Measurements from ENCODE around the gene ASB2. TPM values are rescaled to one million over a fixed set of nuclear protein-coding genes. Genes with fewer than 3 reads are reported as not detected.
A peak's percentile ranks its signal among the peaks of the same experiment; 100 is the strongest.

The ASB2 gene
- total RNA-seq (2021; ENCODE audit: unreplicated experiment) = not detected
- 0.02 and 0.08 TPM in 2 replicates for polyA plus RNA-seq (2012)
- percentile 2 among the genes with signal in this experiment for Bru-seq, nascent RNA
- BruChase-seq, experiment 1, labeled RNA remaining after a 6-hour chase = not detected
- not detected for BruChase-seq, experiment 2, labeled RNA remaining after a 2-hour chase
- long read RNA-seq = 0 reads

- Histone ChIP-seq H3K4me3 (replicated peaks in 1 of 2; ENCODE audit: low read depth in 1 of 2, low read length in 2 of 2) (no peak within 1 kb of the TSS), H3K9ac (ENCODE audit: low read length) (no peak within 1 kb of the TSS), H3K4me2 (ENCODE audit: low read length) (no peak within 1 kb of the TSS), H3K9me2 (ENCODE audit: insufficient read depth) (no peaks in the 10 kb centered on the region), H3K36me3 (ENCODE audit: control insufficient read depth in 1 of 2, insufficient read depth in 2 of 2, low read length in 2 of 2) (no peaks in the 10 kb centered on the region), H3K27ac (ENCODE audit: low read depth, low read length) (no peak within 1 kb of the TSS), H2AFZ (ENCODE audit: low read depth, low read length, poor library complexity, severe bottlenecking) (no peak within 1 kb of the TSS), H4K20me1 (ENCODE audit: insufficient read depth) (no peaks in the 10 kb centered on the region), H3K9me3 (ENCODE audit: control insufficient read depth in 1 of 2, insufficient read depth in 1 of 2, low read depth in 1 of 2, low read length in 2 of 2) (no peaks in the 10 kb centered on the region), H3K27me3 (ENCODE audit: insufficient read depth, low read length) (no peaks in the 10 kb centered on the region), H3K79me2 (ENCODE audit: insufficient read depth, low read length) (no peaks in the 10 kb centered on the region), H3K4me1 (ENCODE audit: control insufficient read depth in 1 of 2, insufficient read depth in 2 of 2, low read length in 2 of 2) (no peaks in the 10 kb centered on the region)
- POLR2A ChIA-PET = no interaction called here
- RAD21 ChIA-PET (ENCODE audit: low non-redundant PET in 1 of 2, low total read pairs in 2 of 2, uncharacterized antibody in 2 of 2, unreplicated experiment in 2 of 2) = no interaction called here
- CTCF ChIA-PET = no interaction called here
- DNase-seq (ENCODE audit: low read depth, low spot score) (no peak), ATAC-seq (no peak)
- intact Hi-C loops (cut with micrococcal nuclease) = no loop called here
- TF ChIP-seq CEBPB (IDR thresholded peaks at IDR 0.05; ENCODE audit: low read depth) (no peak), ELF1 (IDR thresholded peaks at IDR 0.05; ENCODE audit: borderline replicate concordance, low read depth) (no peak), EZH2 (IDR thresholded peaks at IDR 0.05) (no peak), SP1 (IDR thresholded peaks at IDR 0.05; ENCODE audit: low read depth) (no peak), CBX3 (IDR thresholded peaks at IDR 0.05; ENCODE audit: low read depth) (no peak), SIN3A (IDR thresholded peaks at IDR 0.05; ENCODE audit: low read depth) (no peak), YY1 (IDR thresholded peaks at IDR 0.05; ENCODE audit: extremely low read depth, insufficient replicate concordance, low read depth, low read length) (no peak), FOSL1 (IDR thresholded peaks at IDR 0.05; ENCODE audit: low read depth) (no peak), ZBTB33 (IDR thresholded peaks at IDR 0.05; ENCODE audit: extremely low read depth, insufficient replicate concordance, low read length) (no peak), MAX (IDR thresholded peaks at IDR 0.05) (no peak), TCF7L2 (IDR thresholded peaks at IDR 0.05; ENCODE audit: borderline replicate concordance, extremely low read depth, insufficient read depth, insufficient read length) (no peak), EZH2phosphoT487 (IDR thresholded peaks at IDR 0.05; ENCODE audit: borderline replicate concordance) (no peak), EGR1 (IDR thresholded peaks at IDR 0.05; ENCODE audit: low read depth) (no peak), CTCF (IDR thresholded peaks at IDR 0.05 in 2 of 3, conservative IDR thresholded peaks at IDR 0.05 in 1 of 3; ENCODE audit: borderline replicate concordance in 1 of 3, insufficient read depth in 1 of 3, low read depth in 2 of 3, low read length in 2 of 3) (no peak), RAD21 (IDR thresholded peaks at IDR 0.05; ENCODE audit: low read depth) (no peak), POLR2A (IDR thresholded peaks at IDR 0.05; ENCODE audit: borderline replicate concordance, extremely low read depth, insufficient read depth, insufficient read length) (no peak)
- BruUV-seq (replicated peaks) = no TSS peak
These were observed at the start of gene ASB2 for GRCh38 chr14:93976477-93977057. Gene ASB2, minus strand, starts transcription at chr14:93976570. Its CDS starts 12,031 bp downstream, at chr14:93964539.

Measured in HCT116 (cell line).